ENCODE data around the gene ADAM33. TPM values are rescaled to one million over a fixed set of nuclear protein-coding genes. Genes with fewer than 3 reads are reported as not detected.

ADAM33 gene
- total and polyA plus RNA-seq, 2 of the 8 experiments (the other 6 are each of a cell fraction or from before 2014, with no cell fraction given) = 4.2 to 6.0 TPM

GRCh38 chr20:3647473-3647872 is 34.3 kb downstream of the ADAM33 start:
- Histone ChIP-seq H4K20me1 (replicated peaks in 1 of 2; ENCODE audit: control insufficient read depth in 1 of 2, insufficient read depth in 2 of 2, low read length in 2 of 2) (no peaks in the 10 kb centered on the region), H2AFZ (ENCODE audit: low read length) (no peak overlapping the region), H4K8ac (ENCODE audit: extremely low read depth, insufficient read depth, low read length) (no peak overlapping the region), H2BK15ac (ENCODE audit: low read length) (no peak overlapping the region), H3K27ac (ENCODE audit: low read depth, low read length) (no peak overlapping the region), H3K18ac (ENCODE audit: extremely low read depth, low read length) (no peak overlapping the region), H2BK5ac (ENCODE audit: low read depth, low read length) (no peak overlapping the region), H3K4me3 (ENCODE audit: extremely low read depth in 1 of 4, insufficient read depth in 2 of 4, low read depth in 3 of 4, low read length in 4 of 4) (no peak overlapping the region), H3K4me2 (ENCODE audit: insufficient read depth in 1 of 2, low read depth in 2 of 2, low read length in 2 of 2) (no peak overlapping the region), H3K9ac (replicated peaks in 1 of 4; ENCODE audit: extremely low read depth in 1 of 4, low read depth in 3 of 4, low read length in 3 of 4) (no peak overlapping the region), H2BK120ac (replicated peaks; ENCODE audit: low read depth, low read length) (no peak overlapping the region), H4K5ac (ENCODE audit: insufficient read length, low read depth, low read length) (no peak overlapping the region), H3K79me2 (ENCODE audit: control insufficient read depth in 1 of 2, insufficient read depth in 2 of 2, low read length in 2 of 2) (no peaks in the 10 kb centered on the region), H3K23me2 (ENCODE audit: low read depth, low read length) (no peaks in the 10 kb centered on the region), H3K79me1 (ENCODE audit: low read depth, low read length) (no peaks in the 10 kb centered on the region), H3K23ac (ENCODE audit: insufficient read length) (no peak overlapping the region), H3K4me1 (replicated peaks in 1 of 4; ENCODE audit: control insufficient read depth in 3 of 4, insufficient read depth in 4 of 4, low read length in 3 of 4) (no peaks in the 10 kb centered on the region), H4K91ac (replicated peaks; ENCODE audit: insufficient read length, low read length) (no peak overlapping the region), H3K36me3 (ENCODE audit: control insufficient read depth in 2 of 4, insufficient read depth in 4 of 4, low read length in 3 of 4) (no peaks in the 10 kb centered on the region), H3K9me3 (ENCODE audit: insufficient read depth in 2 of 2, low read depth in 1 of 2, low read length in 1 of 2) (no peaks in the 10 kb centered on the region), H3K27me3 (replicated peaks in 1 of 4; ENCODE audit: control insufficient read depth in 3 of 4, extremely low read depth in 1 of 4, insufficient read depth in 3 of 4, low read length in 3 of 4) (no peaks in the 10 kb centered on the region; a peak in 2 of 7 replicates), H2BK20ac (ENCODE audit: low read length) (no peak overlapping the region), H2AK5ac (ENCODE audit: low read depth, low read length) (no peak overlapping the region), H3K56ac (replicated peaks; ENCODE audit: insufficient read length, low read depth, low read length) (no peak overlapping the region), H3K4ac (replicated peaks; ENCODE audit: insufficient read length, low read depth, low read length) (no peak overlapping the region), H3K14ac (ENCODE audit: insufficient read length) (no peak overlapping the region), H2BK12ac (ENCODE audit: low read depth, low read length) (no peak overlapping the region)
- ChIA-PET POLR2A (ENCODE audit: partially characterized antibody) (no interaction called here), CTCF (ENCODE audit: partially characterized antibody) (interaction anchor here (0.6 to 2.3 kb wide), 8 partner anchors 10 to 210 kb away, joined by 3 to 6 read pairs (median 3); no protein-coding TSS in a partner anchor)
- no peak for DNase-seq (ENCODE audit: low read depth in 1 of 2, low spot score in 2 of 2)
- no peak for FAIRE-seq
- TF ChIP-seq EGR1 (IDR thresholded peaks at IDR 0.05; ENCODE audit: borderline replicate concordance, low read depth, low read length) = no peak
- no peak for TF ChIP-seq CREB1 (IDR thresholded peaks at IDR 0.05)
- TF ChIP-seq MAFK (IDR thresholded peaks at IDR 0.05; ENCODE audit: low read depth, low read length) = no peak
- no peak for TF ChIP-seq CEBPB (IDR thresholded peaks at IDR 0.05; ENCODE audit: low read depth, low read length)
- no peak for TF ChIP-seq TEAD4 (IDR thresholded peaks at IDR 0.05; ENCODE audit: low read depth, low read length)
- TF ChIP-seq USF2 (IDR thresholded peaks at IDR 0.05; ENCODE audit: low read length) = no peak
- no peak for TF ChIP-seq GTF2F1 (IDR thresholded peaks at IDR 0.05; ENCODE audit: borderline replicate concordance, low read depth, low read length)

Data from H1 (cell line).